H1 (cell line): ENCODE measurements around the gene PRODH2. TPM values are rescaled to one million over a fixed set of nuclear protein-coding genes. Genes with fewer than 3 reads are reported as not detected.

Experiments
- CTCF ChIA-PET: fragments of 300-600 bp; sonication (Branson Sonifier 250); formaldehyde crosslinking; loops from one replicate; lab custom pipeline; 2021; ENCODE audit not compliant: partially characterized antibody; lab: Charles Lee
- POLR2A ChIA-PET: fragments of 300-600 bp; sonication (Branson Sonifier 250); formaldehyde crosslinking; loops from one replicate; lab custom pipeline; 2021; ENCODE audit warnings: inconsistent platforms; ENCODE audit not compliant: partially characterized antibody; lab: Charles Lee
- DNase-seq, 2 experiments: peaks; one replicate each; pipeline versions ENCODE4 v3.0.0 to v3.0.0-alpha.2; 2010 to 2022; ENCODE audit warnings: low spot score in 2 of 2, low read depth in 1 of 2, mixed read lengths in 1 of 2
- FAIRE-seq: peaks from 2 replicates; lab custom pipeline; 2011; peaks lifted over from hg19 to GRCh38; lab: Jason Lieb, UNC
- H2AFZ ChIP-seq: 2 replicates; pipeline ENCODE4 v1.8.1; 2012; ENCODE audit warnings: low read length, inconsistent platforms
- H2AK5ac ChIP-seq: 2 replicates; pipeline ENCODE4 v1.6.1; 2013; ENCODE audit warnings: low read depth, low read length
- H2BK120ac ChIP-seq: replicated peaks from 2 replicates; pipeline ENCODE3; 2013; ENCODE audit warnings: low read depth, low read length, inconsistent platforms
- H2BK12ac ChIP-seq: 2 replicates; pipeline ENCODE4 v1.6.1; 2013; ENCODE audit warnings: low read depth, low read length
- H2BK15ac ChIP-seq: 2 replicates; pipeline ENCODE4 v1.6.1; 2013; ENCODE audit warnings: low read length
- H2BK20ac ChIP-seq: 2 replicates; pipeline ENCODE4 v1.6.1; 2013; ENCODE audit warnings: low read length
- H2BK5ac ChIP-seq: 2 replicates; pipeline ENCODE4 v1.6.1; 2013; ENCODE audit warnings: low read depth, low read length
- H3K14ac ChIP-seq: 2 replicates; pipeline ENCODE4 v1.6.1; 2013; ENCODE audit warnings: inconsistent platforms; ENCODE audit not compliant: insufficient read length
- H3K18ac ChIP-seq: 2 replicates; pipeline ENCODE4 v1.6.1; 2013; ENCODE audit warnings: low read length; ENCODE audit errors: extremely low read depth
- H3K23ac ChIP-seq: 2 replicates; pipeline ENCODE4 v1.6.1; 2013; ENCODE audit warnings: inconsistent platforms; ENCODE audit not compliant: insufficient read length
- H3K23me2 ChIP-seq: 2 replicates; pipeline ENCODE4 v1.6.1; 2013; ENCODE audit warnings: low read depth, low read length
- H3K27ac ChIP-seq: 2 replicates; pipeline ENCODE4 v1.6.1; 2011; ENCODE audit warnings: low read depth, low read length, inconsistent platforms
- H3K27me3 ChIP-seq, 4 experiments: replicated peaks in 1 of 4; 1 replicate in 1 of 4; 2 replicates in 3 of 4; pipeline versions ENCODE4 v1.6.1 to v1.8.1; 2011 to 2013; ENCODE audit warnings: low read length in 3 of 4, mild to moderate bottlenecking in 3 of 4, inconsistent platforms in 2 of 4, mixed read lengths in 2 of 4, moderate library complexity in 1 of 4; ENCODE audit not compliant: control insufficient read depth in 3 of 4, insufficient read depth in 3 of 4; ENCODE audit errors: extremely low read depth in 1 of 4
- H3K36me3 ChIP-seq, 4 experiments: 2 replicates each; pipeline versions ENCODE4 v1.6.1 to v1.8.1; 2011 to 2013; ENCODE audit warnings: mild to moderate bottlenecking in 4 of 4, low read length in 3 of 4, moderate library complexity in 2 of 4, control low read depth in 1 of 4, inconsistent platforms in 1 of 4; ENCODE audit not compliant: insufficient read depth in 4 of 4, control insufficient read depth in 2 of 4
- H3K4ac ChIP-seq: replicated peaks from 2 replicates; pipeline ENCODE3; 2013; ENCODE audit warnings: low read length, low read depth, mixed read lengths, inconsistent platforms; ENCODE audit not compliant: insufficient read length
- H3K4me1 ChIP-seq, 4 experiments: replicated peaks in 1 of 4; 1 replicate in 1 of 4; 2 replicates in 3 of 4; pipeline versions ENCODE4 v1.6.1 to v1.8.1; 2011 to 2013; ENCODE audit warnings: low read length in 3 of 4, inconsistent platforms in 2 of 4, mixed read lengths in 1 of 4; ENCODE audit not compliant: insufficient read depth in 4 of 4, control insufficient read depth in 3 of 4
- H3K4me2 ChIP-seq, 2 experiments: 2 replicates each; pipeline versions ENCODE4 v1.6.1 to v1.8.1; 2011 to 2013; ENCODE audit warnings: low read depth in 2 of 2, low read length in 2 of 2, control low read depth in 1 of 2, inconsistent platforms in 1 of 2, mild to moderate bottlenecking in 1 of 2; ENCODE audit not compliant: insufficient read depth in 1 of 2
- H3K4me3 ChIP-seq, 4 experiments: fragments of 200-600, 300-600 bp in 1 of 4; sonication (generic), shearing (Covaris generic), sonication (Bioruptor Twin) in 1 of 4; 2 replicates each; pipeline versions ENCODE4 v1.5.1 to v1.8.1; 2011 to 2016; ENCODE audit warnings: low read length in 4 of 4, low read depth in 3 of 4, control low read depth in 2 of 4, inconsistent platforms in 2 of 4, mild to moderate bottlenecking in 2 of 4, mixed read lengths in 1 of 4, moderate library complexity in 1 of 4; ENCODE audit not compliant: insufficient read depth in 2 of 4; ENCODE audit errors: extremely low read depth in 1 of 4
- H3K56ac ChIP-seq: replicated peaks from 2 replicates; pipeline ENCODE3; 2013; ENCODE audit warnings: low read depth, mild to moderate bottlenecking, mixed read lengths, low read length, inconsistent platforms; ENCODE audit not compliant: insufficient read length
- H3K79me1 ChIP-seq: 2 replicates; pipeline ENCODE4 v1.6.1; 2013; ENCODE audit warnings: low read depth, low read length, control low read depth
- H3K79me2 ChIP-seq, 2 experiments: 2 replicates each; pipeline versions ENCODE4 v1.6.1 to v1.8.1; 2012 to 2013; ENCODE audit warnings: low read length in 2 of 2, mild to moderate bottlenecking in 2 of 2, inconsistent platforms in 1 of 2; ENCODE audit not compliant: insufficient read depth in 2 of 2, control insufficient read depth in 1 of 2
- H3K9ac ChIP-seq, 4 experiments: replicated peaks in 1 of 4; 1 replicate in 1 of 4; 2 replicates in 3 of 4; pipeline versions ENCODE4 v1.6.1 to v1.8.1; 2011 to 2013; ENCODE audit warnings: low read depth in 3 of 4, low read length in 3 of 4, control low read depth in 2 of 4, mild to moderate bottlenecking in 2 of 4, moderate library complexity in 2 of 4, inconsistent platforms in 1 of 4; ENCODE audit errors: extremely low read depth in 1 of 4
- H3K9me3 ChIP-seq, 2 experiments: 2 replicates each; pipeline versions ENCODE4 v1.6.1 to v1.8.1; 2012 to 2013; ENCODE audit warnings: mild to moderate bottlenecking in 2 of 2, moderate library complexity in 2 of 2, control low read depth in 1 of 2, inconsistent platforms in 1 of 2, low read depth in 1 of 2, low read length in 1 of 2, mixed read lengths in 1 of 2; ENCODE audit not compliant: insufficient read depth in 2 of 2
- H4K20me1 ChIP-seq, 2 experiments: replicated peaks in 1 of 2; 2 replicates each; pipeline versions ENCODE3 to v1.8.1; 2011 to 2013; ENCODE audit warnings: inconsistent platforms in 2 of 2, low read length in 2 of 2, mild to moderate bottlenecking in 1 of 2; ENCODE audit not compliant: insufficient read depth in 2 of 2, control insufficient read depth in 1 of 2
- H4K5ac ChIP-seq: 2 replicates; pipeline ENCODE4 v1.6.1; 2013; ENCODE audit warnings: low read length, low read depth, mixed read lengths, inconsistent platforms; ENCODE audit not compliant: insufficient read length
- H4K8ac ChIP-seq: 2 replicates; pipeline ENCODE4 v1.8.0; 2013; ENCODE audit warnings: mild to moderate bottlenecking, moderate library complexity, low read length, inconsistent platforms; ENCODE audit not compliant: insufficient read depth; ENCODE audit errors: extremely low read depth
- H4K91ac ChIP-seq: replicated peaks from 2 replicates; pipeline ENCODE3; 2013; ENCODE audit warnings: low read length, mixed read lengths, inconsistent platforms; ENCODE audit not compliant: insufficient read length
- PHF8 ChIP-seq: fragments of 200-600 bp; sonication (generic); conservative IDR thresholded peaks from 2 replicates; pipeline ENCODE4 v1.7.1; 2012; ENCODE audit warnings: low read depth, mild to moderate bottlenecking, inconsistent platforms, low read length, moderate library complexity
- RAD21 ChIP-seq, 2 experiments: IDR thresholded peaks in 1 of 2; conservative IDR thresholded peaks in 1 of 2; 2 replicates each; pipeline ENCODE4 v1.6.1; 2011; ENCODE audit warnings: low read depth in 2 of 2, low read length in 2 of 2, improper control_type of control experiment in 1 of 2, inconsistent platforms in 1 of 2, mild to moderate bottlenecking in 1 of 2, moderate library complexity in 1 of 2
- WGBS, 2 experiments: shearing (Covaris generic) in 1 of 2; methylation state at CpG; one replicate each; pipeline versions ENCODE4 v1.1.6 to v1.1.7; 2013 to 2015; ENCODE audit warnings: low lambda C conversion rate in 2 of 2, mixed read lengths in 2 of 2, inconsistent platforms in 1 of 2, low coverage in 1 of 2, missing lambda C conversion rate in 1 of 2; ENCODE audit not compliant: insufficient replicate concordance in 2 of 2, insufficient coverage in 1 of 2, insufficient read length in 1 of 2; ENCODE audit errors: extremely low coverage in 1 of 2, missing lambda C conversion rate in 1 of 2; 5-methylcytosine and 5-hydroxymethylcytosine counted together
- polyA plus RNA-seq, 7 experiments: library from polyadenylated mRNA; depleted of rRNA in 3 of 7; stranded (reverse) in 5 of 7; unstranded in 2 of 7; fragments of >200 nt in 5 of 7; fragments of 200-250 nt in 2 of 7; gene quantifications; 1 replicate in 5 of 7; 2 replicates in 1 of 7; 4 replicates in 1 of 7; pipeline versions ENCODE4 v1.2.1 to v1.2.3, GENCODE V29; 2011 to 2013; ENCODE audit warnings: missing spikeins in 2 of 7, mixed read lengths in 2 of 7
- total RNA-seq: library from RNA; stranded (reverse); fragmentation: NEBNext Ultra II Directional; extraction: Animal tissue kit (Norgen Biotek cat#: 25700); gene quantifications from 2 replicates; pipeline ENCODE4 v1.2.1, GENCODE V29; 2021
- TF ChIP-seq, protein P1 (sequence below), 3 experiments: IDR thresholded peaks; 1 replicate in 2 of 3; 2 replicates in 1 of 3; pipeline versions ENCODE4 v1.5.1 to v1.6.1; 2011; ENCODE audit warnings: low read length in 3 of 3, mild to moderate bottlenecking in 3 of 3, inconsistent platforms in 2 of 3, low read depth in 1 of 3, moderate library complexity in 1 of 3; ENCODE audit not compliant: insufficient read depth in 1 of 3; ENCODE audit errors: control extremely low read depth in 1 of 3

Gene PRODH2
- total and polyA plus RNA-seq, 2 of the 8 experiments (the other 6 are each of a cell fraction or from before 2014, with no cell fraction given): not detected

- no peak overlapping the region for H3K56ac ChIP-seq
- no peak for DNase-seq
- H3K4me1 ChIP-seq: peaks cover 0 to 6% (median 2%) of the 10 kb centered on the region in 4 experiments; a peak in 2 of 7 replicates
- no peak overlapping the region for H2BK120ac ChIP-seq
- ChIA-PET POLR2A (no interaction called here), CTCF (interaction anchor here (0.6 to 2.3 kb wide), 6 partner anchors 11 to 151 kb away, joined by 3 to 6 read pairs (median 4); no protein-coding TSS in a partner anchor)
- no peak overlapping the region for H4K91ac ChIP-seq
- TF ChIP-seq PHF8 (no peak), RAD21 (IDR thresholded peaks at IDR 0.05 in 1 of 2, conservative IDR thresholded peaks at IDR 0.05 in 1 of 2; ENCODE audit: low read depth in 2 of 2, low read length in 2 of 2) (no peak; a peak in 1 of 4 replicates)
- TF ChIP-seq, protein P1, sequence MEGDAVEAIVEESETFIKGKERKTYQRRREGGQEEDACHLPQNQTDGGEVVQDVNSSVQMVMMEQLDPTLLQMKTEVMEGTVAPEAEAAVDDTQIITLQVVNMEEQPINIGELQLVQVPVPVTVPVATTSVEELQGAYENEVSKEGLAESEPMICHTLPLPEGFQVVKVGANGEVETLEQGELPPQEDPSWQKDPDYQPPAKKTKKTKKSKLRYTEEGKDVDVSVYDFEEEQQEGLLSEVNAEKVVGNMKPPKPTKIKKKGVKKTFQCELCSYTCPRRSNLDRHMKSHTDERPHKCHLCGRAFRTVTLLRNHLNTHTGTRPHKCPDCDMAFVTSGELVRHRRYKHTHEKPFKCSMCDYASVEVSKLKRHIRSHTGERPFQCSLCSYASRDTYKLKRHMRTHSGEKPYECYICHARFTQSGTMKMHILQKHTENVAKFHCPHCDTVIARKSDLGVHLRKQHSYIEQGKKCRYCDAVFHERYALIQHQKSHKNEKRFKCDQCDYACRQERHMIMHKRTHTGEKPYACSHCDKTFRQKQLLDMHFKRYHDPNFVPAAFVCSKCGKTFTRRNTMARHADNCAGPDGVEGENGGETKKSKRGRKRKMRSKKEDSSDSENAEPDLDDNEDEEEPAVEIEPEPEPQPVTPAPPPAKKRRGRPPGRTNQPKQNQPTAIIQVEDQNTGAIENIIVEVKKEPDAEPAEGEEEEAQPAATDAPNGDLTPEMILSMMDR (IDR thresholded peaks at IDR 0.05; ENCODE audit: control extremely low read depth in 1 of 3, insufficient read depth in 1 of 3, low read depth in 1 of 3, low read length in 3 of 3): peak; percentile 7 to 12 (median 11); a peak in 2 of 4 replicates
- H2AK5ac ChIP-seq: no peak overlapping the region
- H3K79me2 ChIP-seq: no peaks in the 10 kb centered on the region
- no peaks in the 10 kb centered on the region for H3K23me2 ChIP-seq
- H4K20me1 ChIP-seq: peaks cover 2 to 3% of the 10 kb centered on the region in 2 experiments
- H2BK5ac ChIP-seq: 0 out of 2 replicates have a peak overlapping the region, but pooled peaks have one; percentile 21
- H3K36me3 ChIP-seq: no peaks in the 10 kb centered on the region
- H3K27ac ChIP-seq: no peak overlapping the region
- no peak overlapping the region for H3K4ac ChIP-seq
- H3K23ac ChIP-seq: no peak overlapping the region
- H3K9me3 ChIP-seq: no peaks in the 10 kb centered on the region
- 0 out of 2 replicates have a peak overlapping the region, but pooled peaks have one; percentile 61 for H2BK15ac ChIP-seq
- no peak overlapping the region for H2BK12ac ChIP-seq
- H3K27me3 ChIP-seq: peaks cover 1 to 6% (median 4%) of the 10 kb centered on the region in 4 experiments; a peak in 5 of 7 replicates
- H3K14ac ChIP-seq: no peak overlapping the region
- no peaks in the 10 kb centered on the region for H3K79me1 ChIP-seq
- no peak overlapping the region for H2BK20ac ChIP-seq
- no peak overlapping the region; a peak in 2 of 7 replicates for H3K9ac ChIP-seq
- WGBS, 2 experiments: 71% methylated on average over 20 of the region's 20 CpGs; no CpG with 5 or more reads in 1 of the 2 experiments
- no peak overlapping the region for H3K4me2 ChIP-seq
- no peak for FAIRE-seq
- no peak overlapping the region for H3K18ac ChIP-seq
- no peak overlapping the region for H2AFZ ChIP-seq
- H4K8ac ChIP-seq: no peak overlapping the region; the same call in 1 of the 2 replicates
- no peak overlapping the region for H4K5ac ChIP-seq
- no peak overlapping the region for H3K4me3 ChIP-seq
These were observed 21.4 kb downstream of the PRODH2 start for GRCh38 chr19:35790981-35791813.
